ENCODE measurements around the gene CDCA5. TPM values are rescaled to one million over a fixed set of nuclear protein-coding genes. Genes with fewer than 3 reads are reported as not detected.

Gene CDCA5
- total RNA-seq, 3 donors from 2014 or later (not counting 1 experiment from before 2014, with no cell fraction given) = 3.3 to 6.8 (median 3.8) TPM

GRCh38 chr11:65089621-65090020 is 5.8 kb upstream of the CDCA5 start:
- Histone ChIP-seq H3K4me1 (ENCODE audit: control insufficient read depth, insufficient read depth, low read length) (peaks cover 7% of the 10 kb centered on the region), H3K4me3 (ENCODE audit: low read length) (no peak overlapping the region), H3K36me3 (ENCODE audit: control insufficient read depth, insufficient read depth, low read length) (peaks cover 36% of the 10 kb centered on the region), H3K27me3 (ENCODE audit: control insufficient read depth, insufficient read depth, low read length) (no peaks in the 10 kb centered on the region), H3K27ac (ENCODE audit: low read length) (no peak overlapping the region), H3K9me3 (ENCODE audit: control insufficient read depth, insufficient read depth, low read length) (no peaks in the 10 kb centered on the region)
- no peak for TF ChIP-seq CTCF (IDR thresholded peaks at IDR 0.05)
- intact Hi-C loops (cut with micrococcal nuclease) = loop anchor here (10.0 kb wide), 1 partner anchor 1255 kb away; the partner anchor contains the start of genes B4GAT1 and BRMS1
- ATAC-seq = no peak
- Mint-ChIP-seq H3K9me3 (no peaks in the 10 kb centered on the region), H3K4me3 (no peak overlapping the region), H3K4me1 (peaks cover 7 to 13% of the 10 kb centered on the region in 2 donors), H3K27me3 (ENCODE audit: low read depth in 2 of 2) (no peaks in the 10 kb centered on the region), H3K36me3 (peaks cover 7% of the 10 kb centered on the region), H3K27ac (no peak overlapping the region)
- WGBS (ENCODE audit: insufficient coverage) = 98% methylated on average over 4 of the region's 4 CpGs
- no peak for DNase-seq

- H3K4me1 Mint-ChIP-seq = peaks cover 25 to 31% of the 10 kb centered on the region in 2 donors
- Histone ChIP-seq H3K4me1 (ENCODE audit: control insufficient read depth, insufficient read depth, low read length) (peaks cover 16% of the 10 kb centered on the region), H3K27ac (ENCODE audit: low read length) (no peak overlapping the region), H3K4me3 (ENCODE audit: low read length) (no peak overlapping the region), H3K9me3 (ENCODE audit: control insufficient read depth, insufficient read depth, low read length) (no peaks in the 10 kb centered on the region), H3K27me3 (ENCODE audit: control insufficient read depth, insufficient read depth, low read length) (no peaks in the 10 kb centered on the region), H3K36me3 (ENCODE audit: control insufficient read depth, insufficient read depth, low read length) (peaks cover 36% of the 10 kb centered on the region)
- H3K9me3 Mint-ChIP-seq = no peaks in the 10 kb centered on the region
- 93% methylated on average over 14 of the region's 15 CpGs for WGBS (ENCODE audit: insufficient coverage)
- DNase-seq = no peak
- H3K36me3 Mint-ChIP-seq = peaks cover 7% of the 10 kb centered on the region
- no peak overlapping the region for H3K4me3 Mint-ChIP-seq
- H3K27me3 Mint-ChIP-seq (ENCODE audit: low read depth in 2 of 2) = no peaks in the 10 kb centered on the region
- no peak overlapping the region for H3K27ac Mint-ChIP-seq
- no peak for ATAC-seq
- TF ChIP-seq CTCF (IDR thresholded peaks at IDR 0.05) = no peak
- intact Hi-C loops (cut with micrococcal nuclease) = loop anchor here (10.0 kb wide), 1 partner anchor 1257 kb away; the partner anchor contains the start of genes B4GAT1 and BRMS1
Observed at GRCh38 chr11:65087827-65088226, 4.0 kb upstream of the CDCA5 start.

- H3K36me3 ChIP-seq (ENCODE audit: control insufficient read depth, insufficient read depth, low read length) = peaks cover 36% of the 10 kb centered on the region
- H3K27ac Mint-ChIP-seq = no peak overlapping the region
- over 99% methylated on average over 11 of the region's 11 CpGs for WGBS (ENCODE audit: insufficient coverage)
- H3K27me3 Mint-ChIP-seq (ENCODE audit: low read depth in 2 of 2) = no peaks in the 10 kb centered on the region
- no peaks in the 10 kb centered on the region for H3K9me3 Mint-ChIP-seq
- ATAC-seq (no peak), DNase-seq (no peak)
- peaks cover 7% of the 10 kb centered on the region for H3K36me3 Mint-ChIP-seq
- no peak overlapping the region for H3K4me3 ChIP-seq (ENCODE audit: low read length)
- H3K4me3 Mint-ChIP-seq = no peak overlapping the region
- no peaks in the 10 kb centered on the region for H3K9me3 ChIP-seq (ENCODE audit: control insufficient read depth, insufficient read depth, low read length)
- H3K4me1 Mint-ChIP-seq = peaks cover 27 to 31% of the 10 kb centered on the region in 2 donors
- H3K27ac ChIP-seq (ENCODE audit: low read length) = no peak overlapping the region
- H3K27me3 ChIP-seq (ENCODE audit: control insufficient read depth, insufficient read depth, low read length) = no peaks in the 10 kb centered on the region
- intact Hi-C loops (cut with micrococcal nuclease) = loop anchor here (10.0 kb wide), 1 partner anchor 1258 kb away; the partner anchor contains the start of genes B4GAT1 and BRMS1
- TF ChIP-seq CTCF (IDR thresholded peaks at IDR 0.05) = no peak
- peaks cover 16% of the 10 kb centered on the region for H3K4me1 ChIP-seq (ENCODE audit: control insufficient read depth, insufficient read depth, low read length)
Observed at GRCh38 chr11:65087216-65087615, 3.4 kb upstream of the CDCA5 start.

- Histone ChIP-seq H3K27me3 (ENCODE audit: control insufficient read depth, insufficient read depth, low read length) (no peaks in the 10 kb centered on the region), H3K4me3 (ENCODE audit: low read length) (no peak overlapping the region), H3K4me1 (ENCODE audit: control insufficient read depth, insufficient read depth, low read length) (peaks cover 16% of the 10 kb centered on the region), H3K9me3 (ENCODE audit: control insufficient read depth, insufficient read depth, low read length) (no peaks in the 10 kb centered on the region), H3K27ac (ENCODE audit: low read length) (no peak overlapping the region), H3K36me3 (ENCODE audit: control insufficient read depth, insufficient read depth, low read length) (peaks cover 36% of the 10 kb centered on the region)
- no peak overlapping the region for H3K27ac Mint-ChIP-seq
- intact Hi-C loops (cut with micrococcal nuclease) = loop anchor here (10.0 kb wide), 1 partner anchor 1258 kb away; the partner anchor contains the start of genes B4GAT1 and BRMS1
- no peak for DNase-seq
- TF ChIP-seq CTCF (IDR thresholded peaks at IDR 0.05) = no peak
- no peak for ATAC-seq
- H3K27me3 Mint-ChIP-seq (ENCODE audit: low read depth in 2 of 2) = no peaks in the 10 kb centered on the region
- WGBS (ENCODE audit: insufficient coverage) = 96% methylated on average over 9 of the region's 9 CpGs
- H3K4me3 Mint-ChIP-seq = no peak overlapping the region
- H3K9me3 Mint-ChIP-seq = no peaks in the 10 kb centered on the region
- H3K4me1 Mint-ChIP-seq = peaks cover 27 to 31% of the 10 kb centered on the region in 2 donors
- peaks cover 7% of the 10 kb centered on the region for H3K36me3 Mint-ChIP-seq
Observed at GRCh38 chr11:65086809-65087208, 3.0 kb upstream of the CDCA5 start.
